HepG2 (cell line): ENCODE results near the gene NAPG.

Source experiments
- ZBTB38 ChIP-seq: sonication (generic); formaldehyde crosslinking; IDR thresholded peaks from 2 replicates; pipeline ENCODE4 v1.5.1; 2020; ENCODE audit warnings: mild to moderate bottlenecking, missing genetic modification reagents
- ZFP36 ChIP-seq: fragments of 150-350 bp; IDR thresholded peaks from 2 replicates; pipeline ENCODE4 v1.6.1; 2018; ENCODE audit warnings: borderline replicate concordance, low read length, low read depth; ENCODE audit not compliant: partially characterized antibody
- ZNF510 ChIP-seq: sonication (generic); formaldehyde crosslinking; IDR thresholded peaks from 2 replicates; pipeline ENCODE4 v1.4.0; 2020; ENCODE audit warnings: low read depth, mild to moderate bottlenecking, missing genetic modification reagents

DNA sequence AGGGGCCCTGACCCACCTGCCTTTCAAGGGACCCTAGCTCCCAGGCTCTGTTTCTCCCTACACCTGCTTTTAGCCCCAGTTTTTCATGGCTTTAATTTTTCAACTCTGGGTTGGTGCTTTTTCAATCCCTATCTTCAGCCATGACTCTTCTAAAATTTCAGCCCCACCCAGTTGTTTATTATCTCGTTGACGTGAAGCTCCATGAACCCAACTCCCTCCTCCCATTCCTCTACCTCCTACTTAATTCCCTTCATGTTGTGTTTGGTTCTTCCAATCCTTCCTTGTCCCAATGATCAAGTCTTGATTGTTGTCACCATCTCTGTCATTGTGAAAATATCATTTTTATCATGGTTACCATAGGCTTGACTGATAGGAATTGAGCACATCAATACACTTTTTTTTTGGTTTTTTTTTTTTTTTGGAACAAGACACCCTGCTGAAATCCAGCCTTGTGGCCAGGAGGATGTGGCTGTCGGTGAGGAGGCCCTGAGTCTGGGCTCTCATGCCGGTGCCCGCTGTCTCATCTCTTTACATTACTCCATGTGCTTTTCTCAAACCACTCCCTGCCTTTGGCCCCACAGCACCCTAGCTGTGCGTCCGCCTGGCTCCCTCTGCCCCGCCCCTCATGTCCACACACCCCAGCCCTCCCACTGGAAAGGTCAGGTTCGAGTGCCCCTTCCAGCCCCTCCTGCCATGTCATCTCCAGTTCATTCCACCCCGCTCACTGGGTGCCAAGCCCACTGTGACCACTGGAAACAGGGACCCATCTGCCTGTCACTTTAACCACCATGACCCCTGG, 39.3 kb downstream of the NAPG start:
- TF ChIP-seq ZFP36 (no peak), ZBTB38 (CRISPR knock-in tag) (no peak), ZNF510 (no peak)
